ENCODE data around the gene MIA2. TPM values are rescaled to one million over a fixed set of nuclear protein-coding genes. Genes with fewer than 3 reads are reported as not detected.

Gene MIA2
- total and polyA plus RNA-seq, 4 experiments from 2014 or later: 19.0 to 26.7 (median 26.2) TPM

- no peak overlapping the region for H3K4me3 Mint-ChIP-seq
- no peaks in the 10 kb centered on the region for H3K27me3 Mint-ChIP-seq
- Histone ChIP-seq H3K36me3 (ENCODE audit: insufficient read depth, low read length) (no peaks in the 10 kb centered on the region), H3K4me1 (ENCODE audit: insufficient read depth, low read length) (peaks cover 26% of the 10 kb centered on the region), H3K9me3 (ENCODE audit: control insufficient read depth in 1 of 2, low read length in 2 of 2) (no peaks in the 10 kb centered on the region), H3K4me3 (ENCODE audit: low read length in 2 of 2) (no peak overlapping the region), H3K27me3 (ENCODE audit: insufficient read depth, low read length) (no peaks in the 10 kb centered on the region), H3K27ac (ENCODE audit: low read depth, low read length) (no peak overlapping the region)
- peaks cover 0 to 12% of the 10 kb centered on the region in 2 donors for H3K36me3 Mint-ChIP-seq
- no peak for DNase-seq
- ChIA-PET CTCF (ENCODE audit: partially characterized antibody) (no interaction called here), POLR2A (ENCODE audit: partially characterized antibody) (interaction anchor here (3.6 to 4.8 kb wide), 3 partner anchors 36 to 168 kb away, joined by 35 to 81 read pairs (median 56); partner anchors contain the start of genes FBXO33 and TRAPPC6B)
- intact Hi-C loops (cut with micrococcal nuclease): no loop called here
- no peak overlapping the region for H3K27ac Mint-ChIP-seq
- peaks cover 20 to 37% (median 27%) of the 10 kb centered on the region in 4 donors for H3K4me1 Mint-ChIP-seq
- peaks cover 0 to 11% (median 0%) of the 10 kb centered on the region in 8 donors for H3K9me3 Mint-ChIP-seq
Observed at GRCh38 chr14:39264558-39264957, 30.8 kb downstream of the MIA2 start.

GRCh38 chr14:39265033-39265432 lies 31.3 kb downstream of the MIA2 start:
- Mint-ChIP-seq H3K4me3 (peak overlapping the region in 7 of 8 donors; percentile 53 to 98 (median 68)), H3K36me3 (peaks cover 0 to 12% of the 10 kb centered on the region in 2 donors), H3K27me3 (no peaks in the 10 kb centered on the region), H3K4me1 (peaks cover 23 to 42% (median 31%) of the 10 kb centered on the region in 4 donors), H3K9me3 (peaks cover 0 to 11% (median 0%) of the 10 kb centered on the region in 8 donors), H3K27ac (peak overlapping the region in 4 of 7 donors; percentile 4 to 93 (median 74))
- DNase-seq: no peak
- ChIA-PET CTCF (ENCODE audit: partially characterized antibody) (no interaction called here), POLR2A (ENCODE audit: partially characterized antibody) (interaction anchor here (3.6 to 4.8 kb wide), 3 partner anchors 36 to 168 kb away, joined by 35 to 81 read pairs (median 56); partner anchors contain the start of genes FBXO33 and TRAPPC6B)
- no peak overlapping the region for H3K4me3 ChIP-seq (ENCODE audit: low read length in 2 of 2)
- intact Hi-C loops (cut with micrococcal nuclease): loop anchor here (5.0 kb wide), 1 partner anchor 47 kb away; no protein-coding TSS in a partner anchor
- no peak overlapping the region for H3K27ac ChIP-seq (ENCODE audit: low read depth, low read length)
- no peaks in the 10 kb centered on the region for H3K9me3 ChIP-seq (ENCODE audit: control insufficient read depth in 1 of 2, low read length in 2 of 2)
- no peaks in the 10 kb centered on the region for H3K36me3 ChIP-seq (ENCODE audit: insufficient read depth, low read length)
- H3K27me3 ChIP-seq (ENCODE audit: insufficient read depth, low read length): no peaks in the 10 kb centered on the region
- peaks cover 31% of the 10 kb centered on the region for H3K4me1 ChIP-seq (ENCODE audit: insufficient read depth, low read length)

GRCh38 chr14:39265806-39266524 lies 32.2 kb downstream of the MIA2 start:
- H3K4me3 ChIP-seq (ENCODE audit: low read length in 2 of 2): peak overlapping the region; percentile 85 to 94
- H3K9me3 ChIP-seq (ENCODE audit: control insufficient read depth in 1 of 2, low read length in 2 of 2): no peaks in the 10 kb centered on the region
- DNase-seq: peak in 1 of 5 donors; percentile 20
- peak overlapping the region; percentile 86 for H3K27ac ChIP-seq (ENCODE audit: low read depth, low read length)
- H3K4me1 ChIP-seq (ENCODE audit: insufficient read depth, low read length): peaks cover 40% of the 10 kb centered on the region
- peak overlapping the region; percentile 77 to 98 (median 97) for H3K4me3 Mint-ChIP-seq
- H3K9me3 Mint-ChIP-seq: peaks cover 0 to 6% (median 0%) of the 10 kb centered on the region in 8 donors
- no peaks in the 10 kb centered on the region for H3K27me3 Mint-ChIP-seq
- CTCF ChIA-PET (ENCODE audit: partially characterized antibody): interaction anchor here (1.1 to 2.2 kb wide), 4 partner anchors 19 to 96 kb away, joined by 3 to 8 read pairs (median 4); partner anchors contain the start of gene TRAPPC6B
- POLR2A ChIA-PET (ENCODE audit: partially characterized antibody): interaction anchor here (1.3 to 4.8 kb wide), 7 partner anchors 9 to 167 kb away, joined by 4 to 81 read pairs (median 35); partner anchors contain the start of genes FBXO33, GEMIN2, PNN and TRAPPC6B
- H3K36me3 ChIP-seq (ENCODE audit: insufficient read depth, low read length): no peaks in the 10 kb centered on the region
- no peaks in the 10 kb centered on the region for H3K27me3 ChIP-seq (ENCODE audit: insufficient read depth, low read length)
- intact Hi-C loops (cut with micrococcal nuclease): loop anchor here (1.0 to 5.0 kb wide), 5 partner anchors 33 to 163 kb away; partner anchors contain the start of genes GEMIN2, MIA2 and SEC23A
- peaks cover 28 to 51% (median 40%) of the 10 kb centered on the region in 4 donors for H3K4me1 Mint-ChIP-seq
- H3K36me3 Mint-ChIP-seq: peaks cover 0 to 12% of the 10 kb centered on the region in 2 donors
- H3K27ac Mint-ChIP-seq: peak overlapping the region; percentile 91 to 99 (median 97)

- H3K4me1 ChIP-seq (ENCODE audit: insufficient read depth, low read length): peaks cover 40% of the 10 kb centered on the region
- peak overlapping the region; percentile 91 to 99 (median 97) for H3K27ac Mint-ChIP-seq
- no peaks in the 10 kb centered on the region for H3K27me3 Mint-ChIP-seq
- peak overlapping the region; percentile 86 for H3K27ac ChIP-seq (ENCODE audit: low read depth, low read length)
- CTCF ChIA-PET (ENCODE audit: partially characterized antibody): interaction anchor here (1.1 to 2.2 kb wide), 4 partner anchors 19 to 96 kb away, joined by 3 to 8 read pairs (median 4); partner anchors contain the start of gene TRAPPC6B
- no peaks in the 10 kb centered on the region for H3K9me3 ChIP-seq (ENCODE audit: control insufficient read depth in 1 of 2, low read length in 2 of 2)
- peak overlapping the region; percentile 77 to 98 (median 97) for H3K4me3 Mint-ChIP-seq
- POLR2A ChIA-PET (ENCODE audit: partially characterized antibody): interaction anchor here (0.8 to 4.8 kb wide), 14 partner anchors 9 to 166 kb away, joined by 3 to 81 read pairs (median 6); partner anchors contain the start of genes FBXO33, GEMIN2, PNN and SEC23A
- intact Hi-C loops (cut with micrococcal nuclease): loop anchor here (1.0 to 5.0 kb wide), 5 partner anchors 33 to 164 kb away; partner anchors contain the start of genes GEMIN2, MIA2 and SEC23A
- peaks cover 30 to 57% (median 44%) of the 10 kb centered on the region in 4 donors for H3K4me1 Mint-ChIP-seq
- H3K27me3 ChIP-seq (ENCODE audit: insufficient read depth, low read length): no peaks in the 10 kb centered on the region
- H3K4me3 ChIP-seq (ENCODE audit: low read length in 2 of 2): peak overlapping the region; percentile 85 to 94
- peak in 1 of 5 donors; percentile 52 for DNase-seq
- peaks cover 0 to 6% (median 0%) of the 10 kb centered on the region in 8 donors for H3K9me3 Mint-ChIP-seq
- H3K36me3 ChIP-seq (ENCODE audit: insufficient read depth, low read length): no peaks in the 10 kb centered on the region
- H3K36me3 Mint-ChIP-seq: peaks cover 0 to 12% of the 10 kb centered on the region in 2 donors
Observed at GRCh38 chr14:39266525-39266870, 32.8 kb downstream of the MIA2 start.

- intact Hi-C loops (cut with micrococcal nuclease): loop anchor here (1.0 to 5.0 kb wide), 8 partner anchors 34 to 165 kb away; partner anchors contain the start of genes FBXO33, GEMIN2, MIA2 and PNN
- CTCF ChIA-PET (ENCODE audit: partially characterized antibody): interaction anchor here (1.1 to 2.2 kb wide), 5 partner anchors 20 to 97 kb away, joined by 3 to 9 read pairs (median 6); partner anchors contain the start of gene TRAPPC6B
- no peaks in the 10 kb centered on the region for H3K27me3 Mint-ChIP-seq
- H3K27me3 ChIP-seq (ENCODE audit: insufficient read depth, low read length): no peaks in the 10 kb centered on the region
- H3K36me3 ChIP-seq (ENCODE audit: insufficient read depth, low read length): no peaks in the 10 kb centered on the region
- no peaks in the 10 kb centered on the region for H3K9me3 ChIP-seq (ENCODE audit: control insufficient read depth in 1 of 2, low read length in 2 of 2)
- DNase-seq: peak; percentile 75 to 81 (median 78)
- peak overlapping the region; percentile 86 for H3K27ac ChIP-seq (ENCODE audit: low read depth, low read length)
- peaks cover 0 to 12% of the 10 kb centered on the region in 2 donors for H3K36me3 Mint-ChIP-seq
- POLR2A ChIA-PET (ENCODE audit: partially characterized antibody): interaction anchor here (0.8 to 4.8 kb wide), 15 partner anchors 8 to 166 kb away, joined by 3 to 81 read pairs (median 5); partner anchors contain the start of genes FBXO33, GEMIN2, PNN and SEC23A
- H3K4me1 ChIP-seq (ENCODE audit: insufficient read depth, low read length): peaks cover 40% of the 10 kb centered on the region
- peaks cover 32 to 62% (median 49%) of the 10 kb centered on the region in 4 donors for H3K4me1 Mint-ChIP-seq
- peak overlapping the region; percentile 77 to 98 (median 97) for H3K4me3 Mint-ChIP-seq
- peaks cover 0 to 3% (median 0%) of the 10 kb centered on the region in 8 donors for H3K9me3 Mint-ChIP-seq
- peak overlapping the region; percentile 85 to 94 for H3K4me3 ChIP-seq (ENCODE audit: low read length in 2 of 2)
- peak overlapping the region; percentile 91 to 99 (median 97) for H3K27ac Mint-ChIP-seq
Observed at GRCh38 chr14:39266871-39267607, 33.3 kb downstream of the MIA2 start.

- intact Hi-C loops (cut with micrococcal nuclease): loop anchor here (1.0 to 5.0 kb wide), 6 partner anchors 45 to 165 kb away; partner anchors contain the start of genes FBXO33, GEMIN2, PNN and SEC23A
- peak overlapping the region; percentile 91 to 99 (median 97) for H3K27ac Mint-ChIP-seq
- Histone ChIP-seq H3K9me3 (ENCODE audit: control insufficient read depth in 1 of 2, low read length in 2 of 2) (no peaks in the 10 kb centered on the region), H3K36me3 (ENCODE audit: insufficient read depth, low read length) (no peaks in the 10 kb centered on the region), H3K27me3 (ENCODE audit: insufficient read depth, low read length) (no peaks in the 10 kb centered on the region), H3K4me3 (ENCODE audit: low read length in 2 of 2) (peak overlapping the region; percentile 85 to 94), H3K4me1 (ENCODE audit: insufficient read depth, low read length) (peaks cover 42% of the 10 kb centered on the region), H3K27ac (ENCODE audit: low read depth, low read length) (peak overlapping the region; percentile 86)
- no peaks in the 10 kb centered on the region for H3K9me3 Mint-ChIP-seq
- peaks cover 0 to 12% of the 10 kb centered on the region in 2 donors for H3K36me3 Mint-ChIP-seq
- H3K4me1 Mint-ChIP-seq: peaks cover 32 to 68% (median 51%) of the 10 kb centered on the region in 4 donors
- peak in 2 of 5 donors; percentile 48 to 51 for DNase-seq
- CTCF ChIA-PET (ENCODE audit: partially characterized antibody): interaction anchor here (1.9 to 2.2 kb wide), 2 partner anchors 36 to 97 kb away, joined by 8 to 9 read pairs; partner anchors contain the start of gene TRAPPC6B
- no peaks in the 10 kb centered on the region for H3K27me3 Mint-ChIP-seq
- H3K4me3 Mint-ChIP-seq: peak overlapping the region; percentile 77 to 98 (median 97)
- POLR2A ChIA-PET (ENCODE audit: partially characterized antibody): interaction anchor here (0.9 to 4.8 kb wide), 14 partner anchors 8 to 165 kb away, joined by 3 to 81 read pairs (median 6); partner anchors contain the start of genes FBXO33, GEMIN2, PNN and SEC23A
Observed at GRCh38 chr14:39267608-39268005, 33.9 kb downstream of the MIA2 start.

All from CD4-positive, alpha-beta memory T cell (primary cell).